GM19239 (cell line): ENCODE results near the gene OBI1.

Experiments used
- DNase-seq: peaks from one replicate; pipeline ENCODE4 v3.0.0; 2011; ENCODE audit warnings: low spot score; ENCODE audit not compliant: insufficient read length
- FAIRE-seq: peaks from 2 replicates; lab custom pipeline; 2011; peaks lifted over from hg19 to GRCh38; lab: Jason Lieb, UNC

Gene OBI1

GRCh38 chr13:78606471-78607408, 52.2 kb downstream of the OBI1 start:
- FAIRE-seq (no peak), DNase-seq (no peak)

GRCh38 chr13:78604782-78605611, 54.0 kb downstream of the OBI1 start:
- FAIRE-seq = no peak
- no peak for DNase-seq

DNA sequence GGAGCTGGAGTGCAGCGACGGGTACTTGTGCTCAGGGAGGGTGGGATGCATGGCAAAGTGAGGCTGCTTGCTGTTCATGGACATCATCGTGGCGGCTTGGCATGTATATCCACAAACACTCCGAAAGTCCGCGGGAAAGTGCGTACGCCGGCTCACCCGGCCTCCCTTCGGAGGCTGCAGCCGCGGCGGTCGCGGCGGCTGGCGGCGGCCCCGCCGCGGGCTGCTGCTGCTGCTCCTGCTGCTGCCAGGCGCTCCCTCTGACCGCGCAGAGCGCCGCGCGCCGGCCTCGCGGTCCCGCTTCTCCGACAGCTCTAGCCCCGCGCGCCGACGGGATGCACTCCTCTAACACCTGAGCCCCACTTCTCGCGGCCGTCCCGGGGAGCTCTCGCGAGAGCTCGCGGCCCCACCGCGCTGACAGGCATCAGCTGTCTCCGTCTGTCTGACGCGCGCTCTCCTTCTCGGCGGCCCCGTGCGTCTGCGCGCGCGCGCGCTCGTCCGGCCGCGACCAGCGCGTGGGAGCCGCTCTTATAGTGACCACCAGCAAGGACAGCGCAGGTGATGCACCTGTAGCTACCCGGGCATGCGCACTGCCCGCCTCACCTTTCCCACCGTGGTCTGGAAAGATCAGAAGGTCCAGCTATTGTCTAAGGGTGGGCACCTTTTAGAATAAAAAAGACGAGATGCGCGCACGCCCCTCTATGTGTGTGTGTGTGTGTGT, 55.6 kb downstream of the OBI1 start, which contains the start of gene POU4F1:
Gene POU4F1 (minus strand): TSS at position 313 of the 718 bp plus-strand sequence. CDS start 226 bp downstream, at position 87.
- DNase-seq (peak; percentile 72), FAIRE-seq (no peak)

- FAIRE-seq (peak; percentile 33), DNase-seq (no peak)
These were observed 56.3 kb downstream of the OBI1 start for GRCh38 chr13:78602561-78603239.

DNA sequence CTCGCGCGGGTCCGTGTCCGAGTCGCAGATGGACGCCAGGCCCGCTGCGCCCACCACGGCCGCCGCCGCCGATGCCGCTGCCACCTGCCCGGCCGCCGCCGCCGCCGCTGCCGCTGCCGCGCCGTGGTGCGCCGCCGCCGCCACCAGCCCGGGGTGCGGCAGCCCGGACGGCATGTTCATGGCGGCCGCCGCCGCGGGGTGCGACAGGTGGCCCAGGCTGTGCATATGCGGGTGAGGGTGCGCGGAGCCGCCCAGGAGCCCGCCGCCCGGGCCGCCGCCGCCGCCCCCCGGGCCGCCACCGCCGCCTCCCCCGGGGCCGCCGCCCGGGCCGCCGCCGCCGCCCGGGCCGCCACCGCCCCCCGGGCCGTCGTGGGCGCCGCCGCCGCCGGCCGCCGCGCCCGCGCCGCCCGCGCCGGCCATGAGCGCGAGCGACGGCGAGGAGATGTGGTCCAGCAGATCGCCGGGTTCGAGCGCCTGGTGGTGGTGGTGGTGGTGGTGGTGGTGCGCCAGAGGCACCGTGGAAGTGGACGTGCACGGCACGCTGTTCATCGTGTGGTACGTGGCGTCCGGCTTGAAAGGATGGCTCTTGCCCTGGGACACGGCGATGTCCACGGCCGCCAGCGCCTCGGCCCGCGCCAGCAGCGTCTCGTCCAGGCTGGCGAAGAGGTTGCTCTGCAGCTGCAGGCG, 56.9 kb downstream of the OBI1 start:
- no peak for DNase-seq
- FAIRE-seq = no peak

DNA sequence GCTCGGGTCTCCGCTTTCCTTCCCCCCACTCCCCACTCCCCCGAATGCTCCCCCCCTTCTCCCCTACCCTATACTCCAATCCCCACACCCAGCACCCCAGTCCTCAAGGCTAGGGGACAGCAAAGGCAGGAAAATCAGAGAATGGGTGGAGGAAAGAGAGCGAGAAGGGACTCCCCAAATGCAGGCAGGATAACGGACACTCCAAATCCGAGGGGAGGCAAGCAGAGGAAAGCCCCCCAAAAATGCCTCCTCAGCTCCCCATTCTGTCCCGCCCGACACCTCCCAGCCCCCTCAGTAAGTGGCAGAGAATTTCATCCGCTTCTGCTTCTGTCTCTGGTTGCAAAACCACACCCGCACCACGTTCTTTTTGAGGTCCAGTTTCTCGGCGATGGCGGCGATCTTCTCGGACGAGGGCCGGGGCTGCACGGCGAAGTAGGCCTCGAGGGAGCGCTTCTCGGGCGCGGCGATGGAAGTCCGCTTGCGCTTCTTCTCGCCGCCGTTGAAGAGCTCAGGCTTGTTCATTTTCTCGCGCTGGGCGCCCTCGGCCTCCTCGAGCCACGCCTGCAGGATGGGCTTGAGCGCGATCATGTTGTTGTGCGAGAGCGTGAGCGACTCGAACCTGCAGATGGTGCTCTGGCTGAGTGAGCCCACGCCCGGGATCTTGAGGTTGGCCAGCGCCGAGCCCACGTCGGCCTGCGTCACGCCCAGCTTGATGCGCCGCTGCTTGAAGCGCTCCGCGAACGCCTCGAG, 57.7 kb downstream of the OBI1 start:
- no peak for DNase-seq
- FAIRE-seq = no peak

- peak; percentile 23 for FAIRE-seq
- no peak for DNase-seq
These were observed 58.6 kb downstream of the OBI1 start for GRCh38 chr13:78600280-78600883.

DNA sequence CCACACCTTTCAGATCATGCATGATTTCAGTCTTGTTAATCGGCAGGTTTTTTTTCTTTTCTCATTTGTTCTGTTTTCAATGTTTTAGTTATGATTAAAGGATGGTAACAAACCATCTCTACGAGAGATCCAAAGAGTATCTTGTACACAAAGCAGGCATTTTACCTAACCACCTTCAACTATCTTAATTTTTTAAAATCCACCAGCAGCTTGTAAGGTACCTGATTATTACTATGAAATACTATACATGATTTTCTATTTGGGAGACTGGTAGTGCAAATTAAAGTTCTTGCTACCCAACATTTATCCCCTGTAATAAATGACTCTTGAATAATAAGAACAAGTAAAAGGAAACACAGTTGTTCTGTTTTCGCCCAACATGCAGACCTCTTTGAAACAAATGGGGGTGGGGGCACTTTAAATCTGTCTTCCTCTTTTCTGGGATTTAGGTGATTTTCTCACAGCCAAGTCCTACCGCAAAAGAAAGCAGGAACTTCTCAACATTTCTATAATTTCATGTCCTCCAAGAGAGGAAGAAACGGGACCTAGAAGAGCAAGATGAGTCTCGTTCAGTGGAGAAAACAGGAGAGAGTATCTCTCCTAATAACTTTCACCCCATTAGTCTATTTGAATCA, 59.2 kb downstream of the OBI1 start:
- peak; percentile 28 for FAIRE-seq
- no peak for DNase-seq

DNA sequence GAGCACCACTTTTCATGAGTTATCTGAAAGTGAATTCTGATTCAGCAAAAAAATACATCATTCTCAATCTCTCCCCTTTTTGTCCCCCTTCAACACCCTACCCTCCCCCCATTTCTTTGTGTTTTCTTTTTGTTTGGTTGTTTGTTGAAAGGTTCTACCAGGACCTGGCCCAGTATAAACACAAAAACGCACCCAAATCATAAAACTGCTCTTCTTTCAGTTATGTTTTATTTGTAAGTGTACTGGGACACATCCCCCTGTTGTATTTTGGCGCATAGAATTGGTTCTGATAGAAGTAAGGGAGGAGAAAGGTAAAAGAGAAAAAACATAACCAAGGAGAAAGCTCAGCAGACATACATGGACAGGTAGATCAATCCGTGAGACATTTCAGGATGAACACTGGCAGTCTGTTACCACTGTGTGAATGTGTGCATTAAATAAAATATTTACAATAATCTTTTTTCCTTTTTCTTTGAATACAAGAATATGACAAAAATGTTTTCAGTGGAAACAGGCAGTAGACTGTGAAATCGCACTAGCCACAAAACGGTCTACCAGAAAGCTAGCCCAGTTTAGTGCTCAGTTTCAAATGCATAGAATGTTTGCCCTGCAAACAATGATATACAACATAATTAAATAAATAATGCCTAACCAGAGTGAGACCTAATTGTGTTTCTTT, 59.9 kb downstream of the OBI1 start:
- DNase-seq (no peak), FAIRE-seq (no peak)

GRCh38 chr13:78598116-78598781, 60.7 kb downstream of the OBI1 start:
- no peak for FAIRE-seq
- DNase-seq = no peak

DNA sequence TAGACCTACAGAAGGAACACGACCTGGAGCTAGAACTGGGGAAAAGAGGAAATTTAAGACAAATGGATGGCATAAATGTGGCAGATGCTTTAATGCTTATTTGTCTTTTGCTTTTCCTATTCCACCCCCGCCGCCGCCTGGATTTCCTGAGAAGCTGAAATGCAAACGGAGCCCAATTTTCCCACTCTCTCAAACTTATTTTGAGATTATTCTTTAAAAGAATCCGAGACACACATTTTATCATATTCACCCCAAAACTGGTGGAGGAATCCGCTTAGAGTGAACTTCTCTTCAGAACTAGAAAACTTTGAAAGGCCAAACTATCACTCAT, 61.4 kb downstream of the OBI1 start:
- no peak for DNase-seq
- no peak for FAIRE-seq

- no peak for DNase-seq
- FAIRE-seq = no peak
These were observed 62.0 kb downstream of the OBI1 start for GRCh38 chr13:78596736-78597601.

GRCh38 chr13:78596399-78596735, 62.6 kb downstream of the OBI1 start:
- no peak for FAIRE-seq
- DNase-seq = no peak

DNA sequence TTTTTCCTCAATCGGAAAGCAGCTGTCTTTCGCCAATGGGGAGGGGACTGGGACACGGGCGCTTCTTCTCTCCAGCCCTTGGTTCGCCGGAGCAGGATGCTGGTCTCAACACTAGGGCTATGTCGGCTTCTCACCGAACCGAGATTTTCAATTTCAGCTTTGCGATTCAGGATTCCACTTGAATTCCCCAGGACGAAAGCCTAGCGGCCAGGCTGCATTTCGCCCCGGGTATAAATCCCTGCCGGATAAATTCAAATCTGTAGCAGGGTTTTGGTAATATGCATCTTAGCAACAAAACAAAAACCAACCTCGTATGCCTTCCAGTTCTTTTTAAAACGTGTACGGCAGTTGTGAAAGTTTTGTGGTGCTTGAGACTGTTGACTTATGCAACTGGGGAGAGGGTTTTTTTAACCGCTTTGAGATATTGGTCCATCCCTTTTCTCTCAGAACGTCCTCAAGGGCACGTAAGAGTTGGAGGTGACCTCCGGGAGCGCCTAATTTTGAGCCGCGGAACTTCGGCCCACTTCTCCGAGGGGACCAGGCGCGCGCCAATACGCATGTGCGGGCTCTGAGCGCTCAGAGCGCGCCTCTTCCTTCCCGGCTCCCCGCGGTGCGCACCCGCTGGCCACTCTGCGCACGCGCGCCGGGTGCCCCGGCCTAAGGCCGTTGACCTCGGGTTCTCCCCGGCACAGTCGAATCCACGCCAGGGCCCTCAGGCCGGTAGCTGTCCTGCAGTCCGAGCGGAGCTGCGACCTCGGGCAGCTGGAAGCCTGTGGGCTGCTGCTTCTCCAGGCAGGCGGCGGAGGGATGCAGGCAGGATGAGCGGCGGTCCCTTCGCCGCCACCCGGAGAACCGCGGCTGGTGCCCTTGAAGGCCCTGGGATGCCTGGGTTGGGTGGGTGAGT, 63.2 kb downstream of the OBI1 start:
- DNase-seq (no peak), FAIRE-seq (no peak)

DNA sequence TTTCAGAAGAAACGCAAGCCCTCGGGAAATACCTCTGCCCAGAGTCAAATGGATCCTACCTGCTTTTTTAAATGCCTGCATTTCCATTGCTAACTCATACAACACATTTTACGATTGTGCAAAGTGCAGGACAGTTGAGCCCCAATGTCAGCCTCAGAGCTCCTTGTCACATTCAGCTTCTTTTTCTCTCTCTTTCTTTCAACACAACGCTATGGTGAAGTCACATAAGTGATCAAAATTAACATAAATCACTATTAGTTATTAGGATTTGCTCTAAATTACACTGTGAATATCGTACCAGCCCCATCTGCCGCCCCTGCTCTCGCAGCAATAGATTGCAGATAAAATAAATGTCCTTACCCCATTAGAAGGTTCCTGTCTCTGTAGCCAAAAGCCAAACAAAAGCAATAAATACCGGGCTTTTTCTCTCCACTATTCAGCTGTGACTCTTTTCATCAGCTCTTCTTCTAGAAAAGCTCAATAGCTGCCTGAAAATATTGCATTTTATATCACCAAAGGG, 64.4 kb downstream of the OBI1 start:
- DNase-seq = no peak
- no peak for FAIRE-seq
